GM21381 (cell line): Measurements from ENCODE around the gene KCNQ4.

Experiments used
- ATAC-seq: cut with Tn5 transposase; IDR thresholded peaks from one replicate; pipeline ENCODE4 v1.9.1; 2021; ENCODE audit warnings: mild to moderate bottlenecking, moderate library complexity; ENCODE audit not compliant: unreplicated experiment

Gene KCNQ4

GRCh38 chr1:40794974-40795715 is 11.6 kb downstream of the KCNQ4 start:
- ATAC-seq = no peak

DNA sequence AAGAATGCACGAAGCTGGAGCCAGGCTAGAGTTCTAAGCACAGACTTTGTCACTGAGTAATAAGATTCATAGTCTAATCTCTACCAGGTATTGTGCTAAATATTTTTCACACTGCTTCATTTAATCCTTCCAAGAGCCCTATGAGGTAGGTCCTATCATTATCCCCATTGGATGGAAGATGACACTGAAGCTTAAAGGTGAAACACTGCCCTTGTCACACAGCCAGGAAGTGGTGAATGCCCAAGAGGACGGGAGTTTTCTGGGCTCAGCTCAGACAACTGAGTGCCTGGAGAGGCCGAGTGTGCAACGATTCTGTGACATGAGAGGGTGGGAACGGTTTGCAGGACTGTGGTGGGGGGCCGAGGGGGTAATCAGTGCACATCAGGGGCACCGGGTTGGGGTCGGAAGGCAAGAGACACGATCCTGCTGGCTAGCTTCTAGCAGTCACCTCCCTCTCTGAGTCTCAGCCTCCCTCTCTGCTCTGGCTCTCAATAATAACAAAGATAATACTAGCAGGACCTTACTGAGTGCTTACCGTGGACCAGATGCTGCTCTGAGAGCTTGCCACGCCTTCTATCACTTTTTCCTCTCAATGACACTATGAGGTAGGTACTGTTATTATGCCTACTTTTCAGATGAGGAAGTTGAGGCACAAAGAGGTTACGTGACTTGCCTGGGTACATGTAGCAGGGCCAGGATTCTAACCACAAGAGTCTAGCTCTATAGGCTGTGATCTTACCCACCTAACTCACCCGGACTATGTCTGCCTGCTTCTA is 12.4 kb downstream of the KCNQ4 start:
- ATAC-seq = no peak

DNA sequence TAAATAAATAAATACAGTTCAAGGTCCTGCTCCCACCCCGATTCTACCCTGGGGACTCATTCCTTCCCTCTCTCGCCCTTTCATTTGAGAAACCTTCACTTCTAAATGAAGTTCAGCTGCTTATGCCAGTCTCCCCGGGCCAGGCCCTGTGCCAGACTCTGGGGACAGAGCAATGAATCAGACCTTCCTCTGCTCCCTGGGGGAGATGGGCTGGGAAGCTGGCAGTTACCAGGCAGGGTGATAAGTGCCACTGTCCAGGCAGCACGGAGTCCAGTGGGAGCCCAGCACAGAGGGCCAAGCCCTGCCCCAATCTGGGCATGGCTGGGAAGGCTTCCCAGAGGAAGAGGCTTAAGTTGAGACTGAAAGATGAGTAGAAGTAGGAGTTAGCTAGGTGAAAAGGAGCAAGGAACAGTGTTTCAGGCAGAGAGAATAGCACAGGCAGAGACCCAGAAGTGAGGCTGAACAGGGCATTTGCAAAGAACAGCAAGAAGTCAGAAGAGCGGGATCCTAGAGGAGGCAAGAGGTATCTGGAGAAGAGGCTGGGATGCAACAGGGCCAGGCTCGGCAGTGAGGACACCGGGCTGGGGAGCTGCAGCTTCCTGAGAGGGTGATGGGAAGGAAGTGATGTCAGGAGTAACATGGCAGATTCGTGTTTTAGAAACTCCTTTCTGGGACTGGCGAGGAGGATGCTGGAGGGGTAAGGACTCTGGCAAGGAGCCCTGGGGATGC is 13.5 kb downstream of the KCNQ4 start:
- no peak for ATAC-seq

GRCh38 chr1:40797668-40798010 is 14.1 kb downstream of the KCNQ4 start:
- ATAC-seq = no peak

DNA sequence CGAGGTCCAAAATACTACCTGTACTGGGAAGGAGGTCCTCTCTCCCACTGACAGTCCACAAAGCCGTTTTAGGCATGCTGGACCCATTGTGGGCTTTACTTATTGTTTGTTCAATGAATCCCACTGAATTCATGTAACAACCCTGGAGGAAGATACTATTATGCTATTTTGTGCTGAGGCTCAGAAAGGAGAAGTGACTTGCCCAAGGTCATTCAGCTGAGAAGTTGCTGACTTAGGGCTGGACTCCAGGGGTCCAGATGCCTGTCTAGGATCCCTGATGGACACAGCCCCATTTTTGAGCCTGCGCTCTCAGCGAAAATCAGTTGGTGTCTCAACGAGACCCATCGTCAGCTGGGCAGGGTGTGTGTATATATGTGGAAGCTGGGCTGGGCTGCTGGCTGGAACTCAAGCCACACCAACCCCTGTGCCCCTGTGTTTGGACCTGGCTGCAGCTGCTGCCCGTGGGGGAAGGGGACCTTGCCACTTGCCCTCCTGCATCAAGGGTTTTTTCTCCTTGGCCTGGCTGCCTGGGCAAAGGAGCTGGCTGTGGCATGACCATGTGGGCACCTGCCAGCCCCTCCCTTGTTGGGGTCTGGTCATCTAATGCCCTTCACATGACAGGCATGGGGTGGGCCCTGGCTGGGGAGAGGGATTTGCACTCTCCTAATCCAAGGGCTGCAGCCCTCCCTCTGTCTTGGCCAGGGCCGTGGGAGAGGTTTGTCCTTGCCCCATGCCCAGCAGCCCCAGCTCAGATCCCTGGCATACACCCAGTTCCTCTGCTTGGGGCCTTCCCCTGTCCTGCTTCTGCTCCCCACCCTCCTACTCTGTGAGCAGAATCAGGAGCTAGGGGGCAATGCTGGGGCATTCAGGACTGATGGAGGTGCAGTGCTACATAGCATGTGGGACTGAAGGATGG is 15.0 kb downstream of the KCNQ4 start:
- ATAC-seq = no peak

- ATAC-seq = no peak
These were observed 15.8 kb downstream of the KCNQ4 start for GRCh38 chr1:40799351-40799867.

- no peak for ATAC-seq
These were observed 18.1 kb downstream of the KCNQ4 start for GRCh38 chr1:40801742-40802077.

GRCh38 chr1:40802078-40802741 is 18.6 kb downstream of the KCNQ4 start:
- ATAC-seq = peak; percentile 56

DNA sequence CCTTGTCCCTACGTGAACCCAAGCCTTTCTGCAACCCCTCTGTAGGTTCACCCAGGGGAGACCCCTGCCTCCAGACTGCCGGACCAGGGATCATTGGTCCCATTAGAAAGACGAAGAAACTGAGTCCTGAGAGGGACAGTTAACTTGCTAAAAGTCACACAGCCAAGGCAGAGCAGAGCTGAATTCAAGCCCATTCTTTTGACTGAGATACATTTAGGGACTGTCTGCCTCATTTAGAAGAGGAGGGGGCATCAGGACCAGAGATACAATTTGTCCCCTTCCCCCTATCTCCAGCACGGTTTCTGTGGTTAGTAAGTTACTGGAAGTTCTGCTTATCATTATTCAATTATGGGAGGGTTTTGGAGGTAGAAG is 19.1 kb downstream of the KCNQ4 start:
- ATAC-seq = peak; percentile 9

GRCh38 chr1:40803447-40803846 is 19.9 kb downstream of the KCNQ4 start:
- no peak for ATAC-seq

- no peak for ATAC-seq
These were observed 20.3 kb downstream of the KCNQ4 start for GRCh38 chr1:40803902-40804301.

GRCh38 chr1:40806240-40806639 is 22.7 kb downstream of the KCNQ4 start:
- no peak for ATAC-seq

- ATAC-seq = no peak
These were observed 23.4 kb downstream of the KCNQ4 start for GRCh38 chr1:40806731-40807695.

GRCh38 chr1:40808002-40808401 is 24.4 kb downstream of the KCNQ4 start:
- ATAC-seq = no peak

- ATAC-seq = no peak
These were observed 24.9 kb downstream of the KCNQ4 start for GRCh38 chr1:40808444-40808843.

- ATAC-seq = peak; percentile 16
These were observed 25.3 kb downstream of the KCNQ4 start for GRCh38 chr1:40808909-40809308.

DNA sequence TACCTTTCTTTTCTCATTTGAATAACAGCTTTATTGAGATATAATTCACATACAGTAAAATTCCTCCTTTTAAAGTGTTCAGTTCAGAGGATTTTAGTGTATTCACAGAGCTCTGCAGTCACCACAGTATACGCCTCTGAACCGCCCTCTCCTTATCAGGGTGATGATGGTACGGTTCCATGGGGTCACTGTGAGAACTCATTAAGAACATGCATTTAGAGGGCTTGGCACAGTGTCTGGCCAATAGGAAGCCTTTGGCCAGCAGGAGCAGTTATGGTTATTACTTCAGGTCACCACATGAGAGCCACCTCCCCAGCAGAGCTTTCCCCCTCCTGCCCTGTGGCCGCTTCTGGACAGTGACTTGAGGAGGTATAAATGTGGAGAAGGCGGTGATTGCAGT is 27.3 kb downstream of the KCNQ4 start:
- ATAC-seq = no peak

- no peak for ATAC-seq
These were observed 31.8 kb downstream of the KCNQ4 start for GRCh38 chr1:40815420-40815819.

DNA sequence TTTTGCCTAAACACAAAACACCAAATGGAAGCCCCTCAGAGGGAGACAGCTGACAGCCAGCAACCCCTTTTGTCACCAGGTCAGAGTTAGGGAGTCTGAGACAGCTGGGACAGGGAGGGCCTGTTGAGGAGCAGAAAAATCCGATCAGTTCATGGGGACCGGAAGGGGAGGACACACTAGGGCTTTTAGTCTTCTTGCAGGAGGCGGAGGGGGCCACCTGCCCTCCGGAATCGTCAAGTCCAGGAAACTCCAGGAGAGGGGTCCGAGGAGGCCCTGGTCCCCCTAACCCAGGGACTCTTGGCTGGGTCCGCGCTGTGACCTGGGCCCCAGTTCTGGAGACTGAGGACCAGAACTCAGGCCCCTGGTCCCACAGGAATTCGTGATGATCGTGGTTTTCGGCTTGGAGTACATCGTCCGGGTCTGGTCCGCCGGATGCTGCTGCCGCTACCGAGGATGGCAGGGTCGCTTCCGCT is 34.2 kb downstream of the KCNQ4 start:
- ATAC-seq = no peak
